Peyer's patch (tissue), 4 donors: ENCODE data around the gene N4BP3. TPM values are rescaled to one million over a fixed set of nuclear protein-coding genes. Genes with fewer than 3 reads are reported as not detected.
A peak's percentile ranks its signal among the peaks of the same experiment; 100 is the strongest.

ENCODE experiments used
- DNase-seq, 3 donors: peaks; one replicate each; pipeline ENCODE4 v3.0.0-alpha.2; 2017 to 2019
- H3K27ac ChIP-seq, 4 donors: fragments of 200-600 bp; sonication (generic); one replicate each; pipeline ENCODE4 v1.5.1; 2016 to 2019
- H3K27me3 ChIP-seq, 2 donors: fragments of 200-600 bp; sonication (generic); one replicate each; pipeline ENCODE4 v1.5.1; 2019
- H3K36me3 ChIP-seq, 3 donors: fragments of 200-600 bp; sonication (generic); one replicate each; pipeline ENCODE4 v1.5.1; 2016 to 2019
- H3K4me1 ChIP-seq, 4 donors: fragments of 200-600 bp; sonication (generic); one replicate each; pipeline ENCODE4 v1.5.1; 2016 to 2019
- H3K4me3 ChIP-seq, 4 donors: fragments of 200-600 bp; sonication (generic); 1 replicate in 3 of 4; 2 replicates in 1 of 4; pipeline ENCODE4 v1.5.1; 2016 to 2019; ENCODE audit warnings: mild to moderate bottlenecking in 1 of 4
- H3K9me3 ChIP-seq, 4 donors: fragments of 200-600 bp; sonication (generic); one replicate each; pipeline ENCODE4 v1.5.1; 2016 to 2019; ENCODE audit warnings: mild to moderate bottlenecking in 1 of 4
- POLR2A ChIP-seq, 2 donors: fragments of 450-650 bp; IDR thresholded peaks; one replicate each; pipeline ENCODE4 v1.5.1; 2017; ENCODE audit warnings: antibody characterized with exemption in 2 of 2, mild to moderate bottlenecking in 2 of 2, moderate library complexity in 2 of 2
- total RNA-seq, 4 donors: library from RNA; depleted of rRNA; stranded (reverse); fragments of >200 nt; gene quantifications; one replicate each; pipeline ENCODE4 v1.1.0, GENCODE V29; 2016
- TF ChIP-seq, protein P1 (sequence below), 6 experiments: fragments of 450-650 bp in 4 of 6; fragments of 200-600 bp in 2 of 6; sonication (generic) in 1 of 6; IDR thresholded peaks; one replicate each; pipeline ENCODE4 v1.5.1; 2017 to 2019; ENCODE audit warnings: antibody characterized with exemption in 6 of 6, mild to moderate bottlenecking in 3 of 6, moderate library complexity in 1 of 6

Gene N4BP3
- total RNA-seq, 4 donors from 2014 or later = 0.53 to 2.5 (median 1.1) TPM

DNA sequence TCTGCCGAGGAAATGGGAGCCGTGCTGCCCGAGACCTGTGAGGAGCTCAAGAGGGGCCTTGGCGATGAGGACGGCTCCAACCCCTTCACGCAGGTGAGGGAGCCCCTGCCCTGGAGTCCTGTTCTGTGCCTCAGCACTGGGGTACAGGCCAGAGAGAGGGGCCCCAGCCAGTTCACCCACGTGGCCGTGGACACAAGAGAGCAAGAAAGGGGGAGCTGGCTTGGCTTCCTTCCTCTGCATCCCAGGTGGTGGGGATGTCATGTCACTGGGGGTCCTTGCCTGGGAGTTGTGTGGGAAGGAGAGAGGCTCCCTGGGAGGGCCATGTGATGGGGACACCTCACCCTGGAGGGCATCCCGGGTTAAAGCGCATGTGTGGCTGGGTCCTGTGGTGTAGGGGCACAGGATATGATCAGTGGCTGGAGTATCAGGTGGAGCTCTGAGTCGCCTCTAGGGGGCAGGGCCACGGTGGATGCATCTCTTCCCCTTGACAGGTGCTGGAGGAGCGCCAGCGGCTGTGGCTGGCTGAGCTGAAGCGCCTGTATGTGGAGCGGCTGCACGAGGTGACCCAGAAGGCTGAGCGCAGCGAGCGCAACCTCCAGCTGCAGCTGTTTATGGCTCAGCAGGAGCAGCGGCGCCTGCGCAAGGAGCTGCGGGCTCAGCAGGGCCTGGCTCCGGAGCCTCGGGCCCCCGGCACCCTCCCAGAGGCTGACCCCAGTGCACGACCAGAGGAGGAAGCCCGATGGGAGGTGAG, 7.5 kb downstream of the N4BP3 start:
- TF ChIP-seq, protein P1, sequence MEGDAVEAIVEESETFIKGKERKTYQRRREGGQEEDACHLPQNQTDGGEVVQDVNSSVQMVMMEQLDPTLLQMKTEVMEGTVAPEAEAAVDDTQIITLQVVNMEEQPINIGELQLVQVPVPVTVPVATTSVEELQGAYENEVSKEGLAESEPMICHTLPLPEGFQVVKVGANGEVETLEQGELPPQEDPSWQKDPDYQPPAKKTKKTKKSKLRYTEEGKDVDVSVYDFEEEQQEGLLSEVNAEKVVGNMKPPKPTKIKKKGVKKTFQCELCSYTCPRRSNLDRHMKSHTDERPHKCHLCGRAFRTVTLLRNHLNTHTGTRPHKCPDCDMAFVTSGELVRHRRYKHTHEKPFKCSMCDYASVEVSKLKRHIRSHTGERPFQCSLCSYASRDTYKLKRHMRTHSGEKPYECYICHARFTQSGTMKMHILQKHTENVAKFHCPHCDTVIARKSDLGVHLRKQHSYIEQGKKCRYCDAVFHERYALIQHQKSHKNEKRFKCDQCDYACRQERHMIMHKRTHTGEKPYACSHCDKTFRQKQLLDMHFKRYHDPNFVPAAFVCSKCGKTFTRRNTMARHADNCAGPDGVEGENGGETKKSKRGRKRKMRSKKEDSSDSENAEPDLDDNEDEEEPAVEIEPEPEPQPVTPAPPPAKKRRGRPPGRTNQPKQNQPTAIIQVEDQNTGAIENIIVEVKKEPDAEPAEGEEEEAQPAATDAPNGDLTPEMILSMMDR (IDR thresholded peaks at IDR 0.05) = peak; percentile 39 to 74 (median 61)
- TF ChIP-seq POLR2A (IDR thresholded peaks at IDR 0.05) = no peak
- Histone ChIP-seq H3K27me3 (no peaks in the 10 kb centered on the region), H3K4me3 (peak overlapping the region in 3 of 4 donors; percentile 42 to 44 (median 43)), H3K9me3 (no peaks in the 10 kb centered on the region), H3K36me3 (no peaks in the 10 kb centered on the region), H3K27ac (peak overlapping the region in 1 of 4 donors; percentile 82), H3K4me1 (peaks cover 0 to 53% (median 22%) of the 10 kb centered on the region in 4 donors)
- DNase-seq = peak; percentile 90 to 97 (median 94)

DNA sequence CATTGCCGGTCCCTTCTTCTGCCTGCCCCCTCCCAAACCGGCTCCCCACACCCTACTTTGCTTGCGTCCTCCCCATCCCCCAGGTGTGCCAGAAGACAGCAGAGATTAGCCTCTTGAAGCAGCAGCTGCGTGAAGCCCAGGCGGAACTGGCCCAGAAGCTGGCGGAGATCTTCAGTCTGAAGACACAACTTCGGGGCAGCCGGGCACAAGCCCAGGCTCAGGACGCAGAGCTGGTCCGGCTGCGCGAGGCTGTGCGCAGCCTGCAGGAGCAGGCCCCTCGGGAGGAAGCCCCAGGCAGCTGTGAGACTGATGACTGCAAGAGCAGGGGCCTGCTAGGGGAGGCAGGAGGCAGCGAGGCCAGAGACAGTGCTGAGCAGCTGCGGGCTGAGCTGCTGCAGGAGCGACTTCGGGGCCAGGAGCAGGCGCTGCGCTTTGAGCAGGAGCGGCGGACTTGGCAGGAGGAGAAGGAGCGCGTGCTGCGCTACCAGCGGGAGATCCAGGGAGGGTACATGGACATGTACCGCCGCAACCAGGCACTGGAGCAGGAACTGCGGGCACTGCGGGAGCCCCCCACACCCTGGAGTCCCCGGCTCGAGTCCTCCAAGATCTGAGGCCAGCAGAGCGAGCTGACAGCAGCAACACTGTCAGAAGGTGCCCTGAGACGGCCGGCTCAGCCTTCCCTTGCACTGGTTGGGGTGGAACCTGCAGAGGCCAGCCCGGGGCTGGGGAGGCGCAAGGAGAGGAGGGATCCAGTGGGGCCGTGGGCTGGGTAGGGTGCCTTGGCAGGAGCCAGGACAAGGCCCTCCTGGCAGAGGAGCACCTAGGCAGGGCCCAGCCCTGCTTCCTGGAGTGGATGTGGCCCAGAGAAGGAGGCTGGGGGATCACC, 8.3 kb downstream of the N4BP3 start:
- Histone ChIP-seq H3K27ac (peak overlapping the region in 1 of 4 donors; percentile 66), H3K9me3 (no peaks in the 10 kb centered on the region), H3K27me3 (no peaks in the 10 kb centered on the region), H3K4me1 (peaks cover 0 to 49% (median 17%) of the 10 kb centered on the region in 4 donors), H3K4me3 (peak overlapping the region in 3 of 4 donors; percentile 42 to 44 (median 43)), H3K36me3 (no peaks in the 10 kb centered on the region)
- TF ChIP-seq, protein P1 (IDR thresholded peaks at IDR 0.05) = no peak
- TF ChIP-seq POLR2A (IDR thresholded peaks at IDR 0.05) = no peak
- DNase-seq = peak in 1 of 3 donors; percentile 54

DNA sequence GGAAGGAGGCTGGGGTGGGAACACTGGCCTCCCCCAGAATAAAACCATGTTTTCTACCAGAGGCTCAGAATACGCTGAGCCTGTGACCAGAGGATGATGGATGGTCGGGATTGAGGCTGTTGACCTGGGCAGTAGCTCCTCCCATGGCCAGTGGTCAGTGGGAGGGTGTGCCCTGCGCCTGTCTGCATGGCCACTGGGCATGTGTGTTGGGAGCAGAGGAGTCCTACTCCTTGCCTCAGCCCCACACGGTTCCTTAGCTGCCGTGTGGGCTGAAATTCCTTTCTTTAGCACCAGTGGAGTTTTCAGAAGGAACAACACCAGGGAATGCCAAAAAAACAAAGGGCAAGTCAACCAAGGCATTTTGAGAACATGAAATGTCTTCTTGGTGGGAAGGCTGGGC, 9.0 kb downstream of the N4BP3 start:
- no peak for DNase-seq
- Histone ChIP-seq H3K4me1 (peaks cover 0 to 44% (median 14%) of the 10 kb centered on the region in 4 donors), H3K27me3 (no peaks in the 10 kb centered on the region), H3K27ac (peak overlapping the region in 1 of 4 donors; percentile 2), H3K36me3 (no peaks in the 10 kb centered on the region), H3K9me3 (no peaks in the 10 kb centered on the region), H3K4me3 (no peak overlapping the region)
- TF ChIP-seq, protein P1 (IDR thresholded peaks at IDR 0.05) = no peak
- TF ChIP-seq POLR2A (IDR thresholded peaks at IDR 0.05) = no peak

DNA sequence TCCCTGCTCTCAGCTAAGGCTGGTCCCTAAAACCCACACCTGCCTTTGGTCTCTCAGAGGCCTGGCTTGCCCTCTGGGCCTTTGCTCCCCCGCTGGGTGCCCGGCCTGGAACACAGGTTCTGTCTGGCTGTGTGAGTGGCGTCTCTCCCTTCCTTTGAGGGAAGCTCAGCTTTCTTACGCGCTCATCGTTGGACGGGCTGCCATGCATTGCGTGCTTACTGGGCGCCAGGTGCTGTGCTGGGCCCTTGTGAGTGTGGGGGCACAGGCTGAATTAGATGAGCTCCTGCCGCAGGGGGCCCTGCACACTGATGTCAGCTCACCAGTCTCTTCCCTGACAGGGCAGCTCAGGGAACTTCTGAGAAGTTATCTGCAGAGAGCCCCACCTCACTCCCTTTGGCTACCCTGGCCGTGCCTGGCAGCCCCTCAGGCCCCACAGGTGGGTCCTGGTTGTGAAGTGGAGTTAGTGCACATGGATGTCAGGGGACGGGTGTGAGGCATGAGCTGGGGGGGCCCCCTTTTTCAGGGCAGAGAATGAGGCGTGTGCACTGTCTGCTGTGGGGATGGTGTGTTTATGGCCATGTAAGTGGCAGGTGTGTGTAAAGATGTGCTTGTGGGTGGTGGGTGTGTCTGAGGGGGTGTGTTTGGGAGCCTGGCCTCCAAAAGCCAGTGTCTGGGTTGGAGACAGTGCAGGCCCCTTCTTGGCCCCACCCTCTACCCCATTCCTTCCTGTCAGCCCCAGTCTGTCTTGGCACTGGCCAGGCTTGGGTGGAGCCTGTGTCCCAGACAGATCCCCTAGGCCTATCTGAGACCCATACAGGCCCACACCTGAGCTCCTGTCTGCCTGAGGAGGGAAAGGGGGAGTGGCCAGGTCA, 10.0 kb downstream of the N4BP3 start:
- TF ChIP-seq POLR2A (IDR thresholded peaks at IDR 0.05) = no peak
- TF ChIP-seq, protein P1 (IDR thresholded peaks at IDR 0.05) = no peak
- H3K27ac ChIP-seq = no peak overlapping the region
- no peak for DNase-seq
- H3K4me3 ChIP-seq = no peak overlapping the region
- H3K9me3 ChIP-seq = no peaks in the 10 kb centered on the region
- H3K4me1 ChIP-seq = peaks cover 0 to 36% (median 12%) of the 10 kb centered on the region in 4 donors
- H3K27me3 ChIP-seq = no peaks in the 10 kb centered on the region
- no peaks in the 10 kb centered on the region for H3K36me3 ChIP-seq
